AG09309 (cell line): Measurements from ENCODE around the gene DMAC2L.

ENCODE experiments used
- DNase-seq: peaks from one replicate; pipeline ENCODE4 v3.0.0-alpha.2; 2010; ENCODE audit warnings: low read depth
- H3K4me3 ChIP-seq: 2 replicates; pipeline ENCODE4 v1.5.1; 2011; ENCODE audit warnings: mild to moderate bottlenecking, low read depth, low read length, moderate library complexity; ENCODE audit not compliant: control insufficient read depth
- TF ChIP-seq, protein P1 (sequence below): IDR thresholded peaks from 2 replicates; pipeline ENCODE4 v1.5.1; 2011; ENCODE audit warnings: mild to moderate bottlenecking, low read depth, low read length, inconsistent platforms; ENCODE audit not compliant: insufficient read depth, control insufficient read depth; ENCODE audit errors: missing control alignments

DMAC2L gene

DNA sequence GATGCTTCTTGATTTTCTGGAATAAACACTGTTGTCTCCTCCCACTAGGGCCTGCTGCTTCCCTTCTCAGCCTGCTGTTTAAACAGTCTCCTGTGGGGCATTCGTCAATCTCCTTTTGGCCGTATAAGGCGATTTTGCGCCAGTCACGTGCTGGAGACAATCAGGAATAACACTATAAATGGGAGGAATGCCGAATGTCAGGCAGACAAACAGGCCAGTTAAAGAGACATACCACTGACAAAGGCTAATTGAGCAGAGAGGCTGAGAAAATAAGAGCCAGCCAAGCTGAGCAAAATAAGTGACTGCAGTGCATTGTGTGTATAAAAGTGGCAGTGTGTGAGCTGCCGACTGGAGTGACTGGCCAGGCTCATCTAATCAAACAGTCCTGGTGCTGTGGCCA, 23.3 kb downstream of the DMAC2L start:
- TF ChIP-seq, protein P1, sequence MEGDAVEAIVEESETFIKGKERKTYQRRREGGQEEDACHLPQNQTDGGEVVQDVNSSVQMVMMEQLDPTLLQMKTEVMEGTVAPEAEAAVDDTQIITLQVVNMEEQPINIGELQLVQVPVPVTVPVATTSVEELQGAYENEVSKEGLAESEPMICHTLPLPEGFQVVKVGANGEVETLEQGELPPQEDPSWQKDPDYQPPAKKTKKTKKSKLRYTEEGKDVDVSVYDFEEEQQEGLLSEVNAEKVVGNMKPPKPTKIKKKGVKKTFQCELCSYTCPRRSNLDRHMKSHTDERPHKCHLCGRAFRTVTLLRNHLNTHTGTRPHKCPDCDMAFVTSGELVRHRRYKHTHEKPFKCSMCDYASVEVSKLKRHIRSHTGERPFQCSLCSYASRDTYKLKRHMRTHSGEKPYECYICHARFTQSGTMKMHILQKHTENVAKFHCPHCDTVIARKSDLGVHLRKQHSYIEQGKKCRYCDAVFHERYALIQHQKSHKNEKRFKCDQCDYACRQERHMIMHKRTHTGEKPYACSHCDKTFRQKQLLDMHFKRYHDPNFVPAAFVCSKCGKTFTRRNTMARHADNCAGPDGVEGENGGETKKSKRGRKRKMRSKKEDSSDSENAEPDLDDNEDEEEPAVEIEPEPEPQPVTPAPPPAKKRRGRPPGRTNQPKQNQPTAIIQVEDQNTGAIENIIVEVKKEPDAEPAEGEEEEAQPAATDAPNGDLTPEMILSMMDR: no peak
- DNase-seq: no peak
- H3K4me3 ChIP-seq: no peak overlapping the region

DNA sequence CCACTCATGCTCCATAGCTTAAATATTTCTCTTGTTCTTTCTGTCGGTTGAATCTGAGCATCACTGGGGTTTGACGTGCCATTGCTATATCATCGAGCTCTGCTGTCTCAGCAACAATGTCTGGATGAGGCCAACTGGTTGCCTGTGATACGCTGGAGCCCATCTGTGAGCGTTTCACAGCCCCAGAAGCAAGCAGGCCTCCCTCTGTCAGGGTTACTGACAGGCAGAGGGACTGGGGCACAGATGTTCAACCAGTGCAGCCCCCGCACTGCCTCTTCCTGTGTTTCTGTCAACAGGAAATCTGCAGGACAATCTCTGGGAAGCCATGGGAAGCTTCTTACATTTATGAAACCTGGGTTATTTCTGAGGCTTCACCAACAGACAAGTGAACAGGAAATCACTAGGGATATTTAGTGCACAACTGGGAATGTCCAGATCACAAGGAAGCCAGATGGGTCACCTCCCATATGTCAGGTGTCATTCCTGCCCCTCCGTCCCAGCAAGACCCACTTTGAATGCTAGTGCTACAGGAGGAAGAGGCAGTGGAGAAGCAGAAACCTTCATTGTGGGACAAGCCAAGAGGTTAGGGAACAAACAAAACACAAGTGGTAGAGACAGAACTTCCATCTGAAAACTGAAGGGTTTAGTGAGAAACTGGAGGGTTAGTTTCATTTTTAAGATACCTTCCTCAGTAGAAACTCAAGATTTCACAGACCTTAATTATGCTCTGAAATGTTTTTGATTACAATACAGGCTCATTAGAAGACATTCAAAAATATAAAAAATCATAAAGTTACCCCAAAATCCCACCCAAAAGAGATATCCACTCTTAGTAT, 24.1 kb downstream of the DMAC2L start:
- TF ChIP-seq, protein P1: no peak
- no peak overlapping the region for H3K4me3 ChIP-seq
- no peak for DNase-seq

DNA sequence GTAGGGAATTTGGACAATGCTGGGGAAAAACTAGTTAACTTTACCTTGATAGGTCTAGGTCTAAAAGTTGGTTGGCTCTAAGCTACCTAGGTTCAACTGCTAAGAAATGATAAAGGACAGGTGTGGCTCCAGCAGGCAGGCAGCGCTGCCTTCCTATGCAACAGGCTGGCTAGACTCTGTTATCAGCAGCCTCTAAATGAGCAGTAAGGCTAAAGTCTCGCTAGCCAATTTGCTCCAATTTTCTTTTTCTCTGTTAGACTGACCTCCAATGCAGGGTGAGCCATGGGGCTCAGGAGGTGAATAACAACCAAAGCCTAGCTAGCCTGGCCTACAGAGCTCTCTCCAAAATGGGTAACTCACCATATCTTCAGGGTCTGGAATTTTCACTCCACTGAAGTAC, 26.5 kb downstream of the DMAC2L start:
- no peak for DNase-seq
- TF ChIP-seq, protein P1: no peak
- H3K4me3 ChIP-seq: no peak overlapping the region

DNA sequence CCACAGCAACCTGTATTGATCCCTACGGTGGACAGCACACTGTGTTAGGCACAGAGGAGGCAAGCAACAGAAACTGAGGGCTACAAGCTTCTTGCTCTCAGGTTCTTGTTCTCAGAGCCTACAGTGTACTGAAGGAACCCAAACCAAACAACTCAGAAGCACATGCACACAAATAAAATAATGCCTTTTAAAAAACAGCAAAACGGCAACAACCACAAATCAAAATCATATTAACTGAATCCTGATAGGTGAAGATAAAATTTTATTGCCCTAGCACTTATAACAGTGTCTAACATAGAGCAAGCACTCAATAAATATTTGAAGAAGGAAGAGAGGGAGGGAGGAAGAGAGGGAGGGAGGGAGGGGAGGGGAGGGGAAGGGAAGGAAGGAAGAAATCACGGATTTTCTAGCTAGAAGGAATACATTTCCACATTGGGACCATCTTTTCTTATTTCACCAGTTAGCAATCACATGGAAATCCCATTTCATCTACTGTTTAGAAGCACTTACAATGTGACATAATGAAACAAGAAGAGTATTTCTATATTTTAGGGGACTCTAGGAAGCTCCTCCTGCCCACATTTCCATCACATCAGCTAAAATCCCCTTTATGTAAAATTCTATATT, 27.2 kb downstream of the DMAC2L start:
- TF ChIP-seq, protein P1: no peak
- DNase-seq: no peak
- no peak overlapping the region for H3K4me3 ChIP-seq

DNA sequence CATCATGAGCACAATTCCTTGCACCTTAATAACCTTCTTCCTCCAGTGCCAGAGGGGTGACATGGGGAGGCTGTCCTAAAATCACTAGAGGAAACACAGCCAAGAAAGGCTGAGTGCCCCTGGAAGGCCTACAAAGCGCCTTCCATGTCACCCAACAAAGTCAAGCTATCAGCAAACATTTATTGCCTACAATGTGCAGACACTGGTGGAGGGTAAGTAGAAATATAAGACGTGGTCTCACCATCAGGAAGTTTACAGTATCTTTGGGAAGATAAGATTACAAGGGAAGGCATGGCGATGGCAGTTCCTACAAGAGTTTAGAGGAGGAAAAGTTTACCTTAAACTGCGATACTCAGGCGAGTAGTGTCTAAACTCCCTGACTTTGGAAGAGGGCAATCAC, 27.9 kb downstream of the DMAC2L start:
- TF ChIP-seq, protein P1: no peak
- H3K4me3 ChIP-seq: no peak overlapping the region
- DNase-seq: no peak

DNA sequence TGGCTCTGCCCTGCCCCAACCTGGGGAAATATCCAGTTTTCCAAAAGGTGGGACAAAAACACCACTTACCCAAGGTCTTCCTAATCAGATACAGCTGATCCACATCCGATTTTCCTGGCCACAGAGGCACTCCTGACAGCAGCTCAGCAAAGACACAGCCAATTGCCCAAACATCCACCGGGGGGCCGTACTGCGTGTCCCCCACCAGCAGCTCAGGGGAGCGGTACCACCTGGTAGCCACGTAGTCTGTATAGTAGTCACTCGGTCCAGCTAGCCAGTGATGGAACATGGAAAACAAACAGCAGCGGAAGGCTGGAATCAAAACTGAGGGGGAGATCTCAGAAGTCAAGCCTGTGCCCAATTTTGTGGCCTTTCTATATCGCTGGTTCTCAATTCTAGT, 28.8 kb downstream of the DMAC2L start:
- H3K4me3 ChIP-seq: no peak overlapping the region
- DNase-seq: no peak
- TF ChIP-seq, protein P1: no peak
